Right ventricle myocardium inferior (tissue), 1 donor: Measurements from ENCODE around the gene KRT81. TPM values are rescaled to one million over a fixed set of nuclear protein-coding genes. Genes with fewer than 3 reads are reported as not detected.
A peak's percentile ranks its signal among the peaks of the same experiment; 100 is the strongest.

ENCODE experiments used
- ATAC-seq: fragments of 200-7000 bp; cut with Tn5 transposase; one replicate; pipeline ENCODE4 v1.9.1; 2020; ENCODE audit warnings: mild to moderate bottlenecking, moderate library complexity
- DNase-seq: peaks from one replicate; pipeline ENCODE4 v3.0.0; 2021; ENCODE audit errors: missing footprints
- intact Hi-C: fragments of 100-400 bp; cut with DNase I; formaldehyde crosslinking; loops from one replicate; pipeline ENCODE4 v1.11.0; 2022
- long read RNA-seq: library from polyadenylated mRNA; unstranded; transcript quantifications from one replicate; pipeline ENCODE4 v2.0.0, GENCODE V29; 2021
- total RNA-seq: library from RNA; stranded (reverse); fragmentation: NEBNext Ultra II Directional; extraction: Animal tissue kit (Norgen Biotek cat#: 25700); gene quantifications from one replicate; pipeline ENCODE4 v1.2.1, GENCODE V29; 2021
- donor health status: DM: no; HTN: yes; CAD: no; lungs with severe emphysema.

Gene KRT81
- not detected for total RNA-seq
- long read RNA-seq = 0 reads

DNA sequence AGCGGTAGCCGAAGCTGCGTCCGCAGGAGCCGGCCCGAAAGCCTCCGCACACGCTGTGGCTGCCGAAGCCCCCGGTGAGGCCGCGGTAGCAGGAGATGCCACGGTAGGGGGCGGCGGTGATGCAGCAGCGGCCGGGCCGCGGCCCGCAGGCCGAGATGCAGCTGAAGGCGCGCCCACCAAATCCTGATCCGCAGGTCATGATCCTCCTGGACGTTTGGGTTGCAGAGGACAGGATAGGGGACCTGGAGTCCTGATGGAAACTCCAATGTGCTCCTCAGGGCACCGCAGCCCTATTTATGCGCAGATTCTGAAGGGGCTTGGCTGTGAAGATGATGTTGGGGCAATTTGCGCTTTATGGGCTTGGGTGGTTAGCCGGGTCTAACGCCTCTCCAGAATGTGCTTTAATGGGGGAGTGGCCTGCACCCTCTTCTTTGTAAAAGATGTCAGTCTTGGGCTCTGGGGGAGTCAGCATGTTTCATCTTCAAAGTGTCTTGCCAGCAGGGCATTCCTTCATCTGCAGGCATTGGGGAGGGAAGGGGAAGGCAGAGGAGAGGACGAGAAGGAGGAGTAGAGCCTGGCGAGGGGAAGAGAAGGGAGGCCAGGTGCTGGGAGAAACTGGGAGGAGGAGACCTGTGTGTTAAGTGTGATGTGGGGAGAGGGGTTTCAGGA lies at the start of gene KRT81:
TSS of gene KRT81 (minus strand) at position 268 of the 669 bp plus-strand sequence. CDS start at position 199, 69 bp downstream.
- intact Hi-C loops = no loop called here
- ATAC-seq (no peak), DNase-seq (peak; percentile 18)

DNA sequence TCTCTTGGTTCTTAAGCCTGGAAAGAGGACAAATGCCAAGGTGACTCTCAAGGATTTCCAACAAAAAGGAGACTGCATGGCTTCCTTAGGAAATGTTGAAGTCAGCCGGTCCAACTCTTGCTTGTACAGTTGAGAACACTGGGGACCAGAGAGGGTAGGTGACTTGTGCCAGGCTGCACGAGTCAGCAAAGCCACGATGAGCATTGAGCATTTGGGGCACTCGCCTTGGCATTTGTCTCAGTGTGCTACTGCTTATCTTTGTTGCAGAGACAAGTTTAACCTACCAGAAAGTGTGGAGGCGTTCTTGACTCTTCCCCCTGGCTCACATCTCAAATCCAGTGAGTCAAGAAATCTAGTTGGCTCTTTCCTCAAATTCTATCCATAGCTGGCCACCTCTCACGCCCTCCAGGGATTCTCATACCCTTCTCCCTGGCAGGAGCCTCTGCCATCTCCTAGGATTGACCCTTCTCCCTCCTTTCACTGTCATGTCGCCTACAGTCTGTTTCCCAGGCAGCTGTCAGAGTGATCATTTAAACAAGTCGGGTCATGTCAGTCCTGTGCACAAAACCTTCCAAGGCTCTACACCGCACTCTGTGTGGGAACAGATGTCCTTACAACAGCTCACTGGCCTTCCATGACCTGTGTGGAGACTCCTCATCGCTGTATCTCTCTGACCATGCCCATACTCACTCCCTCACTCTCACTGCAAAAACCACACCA lies 47.1 kb upstream of the KRT81 start:
- DNase-seq (no peak), ATAC-seq (no peak)
- intact Hi-C loops = no loop called here

DNA sequence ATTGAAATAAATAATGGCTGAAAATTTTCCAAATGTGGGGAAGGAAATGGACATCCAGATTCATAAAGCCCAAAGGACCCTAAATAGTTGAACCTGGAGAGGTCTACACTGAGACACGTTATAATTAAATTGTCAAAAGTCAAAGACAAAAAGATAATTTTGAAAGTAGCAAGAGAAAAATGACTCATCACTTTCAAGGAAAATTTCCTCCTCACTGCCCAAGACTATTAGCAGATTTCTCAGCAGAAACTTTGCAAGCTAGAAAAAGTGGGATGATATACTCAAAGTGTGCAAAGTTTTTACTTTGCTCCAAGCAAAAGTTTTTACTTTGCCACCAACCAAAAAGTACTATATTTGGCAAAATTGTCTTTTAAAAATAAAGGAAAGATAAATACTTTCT lies 45.7 kb upstream of the KRT81 start:
- intact Hi-C loops = no loop called here
- ATAC-seq = no peak
- DNase-seq = no peak

DNA sequence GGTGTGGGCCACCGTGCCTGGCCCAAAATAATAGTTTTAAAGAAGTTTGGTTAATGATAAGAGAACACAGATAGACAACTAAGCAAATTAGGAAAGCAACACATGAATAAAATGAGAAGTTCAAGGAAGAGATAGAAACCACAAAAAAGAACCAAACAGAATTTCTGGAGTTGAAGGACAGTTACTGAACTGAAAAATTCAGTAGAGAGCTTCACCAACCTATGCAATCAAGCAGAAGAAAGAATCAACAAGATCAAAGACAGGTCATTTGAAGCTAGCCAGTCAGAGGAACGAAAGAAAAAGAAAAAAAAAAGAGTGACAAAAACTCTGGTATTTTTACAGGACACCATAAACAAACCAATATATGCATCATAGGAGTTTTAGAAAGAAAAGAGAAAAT lies 45.3 kb upstream of the KRT81 start:
- no peak for DNase-seq
- intact Hi-C loops = no loop called here
- ATAC-seq = no peak

DNA sequence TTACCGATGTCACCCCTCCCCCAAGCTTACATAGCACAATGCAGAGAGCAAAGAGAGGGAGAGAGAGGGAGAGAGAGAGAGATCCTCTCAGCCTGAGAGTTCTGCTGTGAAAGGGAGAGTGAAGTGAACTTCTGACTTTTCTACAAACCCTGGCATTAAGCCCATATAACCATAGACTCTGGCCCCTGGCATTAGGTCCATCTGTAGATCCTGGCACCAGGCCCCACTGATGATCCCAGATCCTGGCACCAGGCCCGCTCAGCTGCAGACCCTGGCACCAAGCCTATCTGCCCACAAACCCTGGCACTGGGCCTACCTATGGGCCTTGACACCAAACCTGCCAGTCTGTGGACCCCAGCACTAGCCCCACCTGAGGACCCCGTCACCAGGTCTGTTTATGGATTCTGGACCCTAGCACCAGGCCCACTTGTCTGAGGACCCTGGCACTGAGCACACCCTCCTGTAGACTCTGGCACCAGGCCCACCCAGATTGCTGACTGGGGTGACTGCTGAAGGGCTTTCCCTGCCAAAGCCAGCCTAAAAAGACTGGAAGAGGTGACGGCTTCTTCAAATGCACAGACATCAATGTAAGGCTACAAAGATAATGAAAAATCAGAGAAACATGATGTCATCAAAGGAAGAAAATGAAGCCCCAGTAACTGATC lies 44.4 kb upstream of the KRT81 start:
- DNase-seq (no peak), ATAC-seq (no peak)
- intact Hi-C loops = no loop called here

DNA sequence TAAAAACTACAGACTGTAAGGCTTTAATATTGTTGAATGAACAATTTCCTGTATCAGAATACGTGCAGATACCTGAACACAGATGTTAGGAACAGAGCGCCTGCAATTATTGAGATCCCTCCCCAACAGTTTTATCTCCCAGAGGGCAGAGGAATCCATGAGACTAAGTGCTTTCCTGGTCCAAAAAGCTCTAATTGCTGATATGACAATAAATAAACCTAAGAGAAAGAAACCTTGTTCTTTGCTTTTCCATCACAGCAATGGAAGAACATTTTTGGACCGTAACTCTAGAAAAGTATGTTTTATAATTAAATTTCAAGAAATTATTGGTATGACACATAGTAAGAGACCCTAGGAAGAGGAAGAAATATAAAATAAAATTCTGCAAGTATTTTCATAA lies 42.9 kb upstream of the KRT81 start:
- DNase-seq (no peak), ATAC-seq (no peak)
- intact Hi-C loops = no loop called here

DNA sequence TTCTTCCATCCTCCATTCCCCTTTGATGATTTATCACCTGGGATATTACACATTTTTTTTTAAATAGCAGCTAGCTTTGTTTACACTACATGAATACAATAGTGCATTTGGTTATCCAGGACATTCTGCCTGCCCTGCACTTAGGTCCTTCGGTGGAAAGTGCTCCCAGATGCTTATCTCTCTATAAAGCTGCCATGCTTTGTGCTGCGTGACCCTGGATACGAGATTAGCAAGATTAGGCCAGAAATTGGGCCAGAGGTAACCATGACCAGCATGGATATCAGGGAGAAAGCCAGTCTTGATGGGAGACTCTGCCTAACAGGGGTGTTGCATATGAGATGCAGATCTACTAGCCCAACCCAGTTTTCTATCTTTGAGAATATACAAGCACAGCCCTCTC lies 42.0 kb upstream of the KRT81 start:
- ATAC-seq (no peak), DNase-seq (no peak)
- intact Hi-C loops = no loop called here

DNA sequence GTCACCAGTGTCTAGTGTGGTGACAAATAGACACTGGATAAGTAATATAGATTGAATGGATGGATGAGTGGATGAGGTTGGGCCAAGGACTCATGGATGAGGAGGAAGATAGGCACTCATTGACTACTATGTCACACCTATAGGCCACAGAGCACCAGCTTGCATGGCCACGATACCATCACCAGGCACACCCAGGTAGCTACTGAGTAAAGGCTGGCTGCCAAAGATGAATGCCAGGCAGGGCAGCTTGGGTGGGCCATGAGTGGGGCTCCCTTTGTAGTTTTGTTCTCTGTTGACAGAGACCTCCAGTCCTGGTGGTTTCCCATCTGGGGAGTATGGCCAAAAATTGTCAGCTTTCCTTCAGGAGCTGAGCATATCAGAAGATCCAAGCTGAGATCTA lies 41.0 kb upstream of the KRT81 start:
- no peak for ATAC-seq
- no peak for DNase-seq
- intact Hi-C loops = no loop called here

DNA sequence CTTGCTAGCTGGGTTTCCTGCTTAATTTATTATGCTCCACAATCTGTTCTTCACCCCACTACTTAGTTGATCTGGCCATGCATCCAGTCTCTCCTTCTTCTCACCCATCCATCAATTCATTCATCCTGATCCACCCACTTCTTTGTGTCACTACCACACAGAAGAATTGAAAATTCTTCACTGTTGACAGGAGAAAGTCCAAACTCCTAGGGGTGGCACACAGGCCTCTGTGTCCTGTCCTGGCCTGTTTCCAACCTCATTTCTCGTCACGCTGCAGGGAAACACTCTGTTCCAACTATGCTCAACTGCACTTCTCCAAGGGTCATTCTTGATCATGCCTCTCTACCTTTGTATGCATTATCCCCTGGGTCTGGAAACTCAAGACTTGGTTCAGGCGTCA lies 40.5 kb upstream of the KRT81 start:
- intact Hi-C loops = no loop called here
- ATAC-seq = no peak
- no peak for DNase-seq

DNA sequence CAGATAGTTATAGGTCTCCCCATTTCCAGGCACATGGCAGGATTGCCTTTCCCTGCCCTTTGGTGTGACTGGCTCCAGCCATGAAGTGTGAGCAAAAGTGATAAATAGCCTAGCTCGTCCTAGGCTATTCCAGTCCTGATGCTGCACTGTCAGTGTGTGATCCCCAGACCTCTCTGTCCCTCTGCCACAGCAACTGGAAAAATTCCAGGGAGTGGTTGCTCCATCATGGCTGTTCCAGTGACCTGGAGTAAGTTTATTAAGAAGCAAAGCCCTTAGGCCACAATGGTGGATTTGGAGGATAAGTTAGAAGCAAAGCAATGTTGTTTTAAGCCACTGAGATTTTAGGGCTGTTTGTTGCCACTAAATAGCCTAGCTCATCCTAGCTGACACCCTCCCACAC lies 39.7 kb upstream of the KRT81 start:
- intact Hi-C loops = no loop called here
- ATAC-seq (no peak), DNase-seq (no peak)

DNA sequence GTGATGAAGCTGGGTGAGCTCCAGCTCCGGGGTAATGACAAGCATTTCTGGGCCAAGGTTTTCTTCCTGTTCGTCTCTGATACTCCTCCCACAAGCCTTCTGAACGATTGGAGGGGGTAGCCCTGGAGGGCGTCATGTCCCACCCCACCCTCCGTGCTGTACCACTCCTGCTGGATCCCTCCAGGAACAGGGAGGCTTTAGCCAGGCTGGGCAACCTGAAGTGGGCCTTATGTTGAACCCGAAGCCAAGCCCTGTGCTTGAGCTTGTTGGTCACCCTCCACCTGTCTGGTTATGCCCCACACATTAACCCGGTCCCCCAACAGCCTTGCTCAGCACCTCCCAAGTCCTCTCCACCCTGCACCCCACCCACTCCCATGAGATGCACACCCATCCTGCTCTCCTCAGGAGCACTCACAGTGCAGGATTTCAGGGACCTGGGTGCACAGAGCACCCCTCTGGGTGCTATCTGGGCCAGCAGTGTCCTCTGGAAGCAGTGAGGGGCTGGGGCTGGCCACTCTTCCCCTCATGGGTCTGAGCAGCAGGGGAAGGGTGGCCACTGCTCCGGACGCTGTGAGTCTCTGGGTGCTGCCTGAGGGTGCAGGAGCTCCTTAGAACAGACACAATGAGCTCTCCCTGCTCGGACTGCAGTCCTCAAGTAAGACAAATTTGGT lies 36.6 kb upstream of the KRT81 start:
- no peak for DNase-seq
- intact Hi-C loops = loop anchor here (1.0 kb wide), 1 partner anchor 172 kb away; no protein-coding TSS in a partner anchor
- ATAC-seq = no peak

DNA sequence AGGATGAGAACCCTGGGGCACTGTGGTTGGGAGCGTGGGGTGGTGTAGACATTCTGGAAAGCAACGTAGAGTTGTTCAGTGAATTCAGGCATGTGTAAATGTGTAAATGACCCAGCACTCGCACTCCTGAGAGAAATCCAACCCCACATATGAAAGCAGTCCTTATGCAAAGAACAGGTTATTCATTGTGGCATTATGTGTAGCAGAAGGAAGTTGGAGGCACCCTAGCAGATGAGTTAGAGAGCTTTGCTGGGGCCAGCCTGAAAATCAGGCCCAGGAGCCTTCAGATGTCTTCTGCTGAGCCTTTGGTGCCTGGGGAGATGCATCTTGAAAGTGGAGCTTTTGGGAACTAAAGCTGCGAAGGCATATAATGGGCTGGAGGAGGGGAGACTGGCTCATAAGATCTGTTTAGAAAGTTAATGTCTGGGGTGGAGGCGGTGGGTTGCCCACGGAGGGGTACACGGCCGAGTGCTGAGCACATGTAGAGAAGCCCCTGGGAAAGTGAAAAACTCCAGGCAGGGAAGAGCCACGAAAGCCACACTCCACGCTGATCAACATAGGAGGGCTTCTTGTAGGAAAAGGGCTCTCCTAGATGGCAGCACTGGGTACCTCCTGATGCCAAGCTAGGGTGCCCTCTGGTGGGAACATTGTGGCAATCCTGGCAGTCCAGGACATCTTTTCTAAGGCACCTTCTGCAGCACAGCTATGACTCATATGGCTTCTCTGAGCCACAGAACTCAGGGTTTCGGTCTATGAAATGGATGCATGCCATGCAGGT lies 35.9 kb upstream of the KRT81 start:
- DNase-seq (no peak), ATAC-seq (peak; percentile 81)
- intact Hi-C loops = loop anchor here (1.0 kb wide), 1 partner anchor 171 kb away; no protein-coding TSS in a partner anchor

DNA sequence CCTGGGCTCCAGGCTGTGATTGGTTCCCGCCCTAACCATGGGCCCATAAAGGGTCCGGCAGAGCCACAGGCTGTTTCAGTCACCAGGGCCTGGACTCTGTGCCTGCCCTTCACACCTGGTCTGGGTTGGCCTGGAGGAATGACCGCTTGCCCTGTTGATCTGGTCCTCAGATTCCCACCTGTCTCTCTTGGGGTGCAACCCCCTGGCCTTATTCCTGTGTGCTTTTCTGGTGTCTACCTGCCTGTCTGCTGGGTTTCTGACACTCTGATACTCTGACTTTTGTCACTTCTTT lies 32.8 kb upstream of the KRT81 start:
- intact Hi-C loops = no loop called here
- ATAC-seq (no peak), DNase-seq (no peak)

DNA sequence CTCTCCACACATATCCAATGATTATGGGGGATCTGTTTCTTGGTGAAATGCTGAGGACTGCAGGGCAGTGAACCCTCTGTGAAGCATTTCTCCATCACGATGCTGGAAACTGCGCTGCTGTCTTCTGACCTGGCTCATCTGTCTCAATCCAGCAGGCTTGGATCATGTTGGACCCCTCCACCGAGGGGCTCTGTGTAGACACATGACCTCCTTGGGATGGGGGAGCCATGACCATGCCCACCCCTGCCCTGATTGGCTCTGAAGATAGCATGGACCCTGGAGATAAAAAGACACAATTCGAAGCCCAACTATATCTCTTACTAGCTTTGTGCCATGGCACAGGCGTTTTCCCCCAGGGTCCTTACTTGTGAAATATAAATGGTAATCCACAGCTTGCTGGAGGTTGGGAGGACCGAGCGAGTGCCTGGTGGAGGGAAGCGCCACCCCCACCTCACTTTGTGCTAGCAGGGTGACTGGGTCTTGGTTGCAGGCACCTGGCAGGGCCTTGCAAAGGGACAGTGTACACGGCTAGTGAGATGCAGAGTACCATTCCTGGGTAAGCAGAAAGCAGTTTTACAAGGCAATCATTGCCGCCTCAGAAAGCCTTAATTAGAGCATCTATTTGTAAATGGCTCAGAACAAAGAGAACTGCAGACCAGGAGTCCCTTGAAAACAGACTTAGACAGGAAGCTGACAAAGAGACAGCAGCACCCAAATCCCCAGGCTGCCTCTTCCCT lies 32.2 kb upstream of the KRT81 start:
- ATAC-seq = no peak
- intact Hi-C loops = no loop called here
- no peak for DNase-seq

DNA sequence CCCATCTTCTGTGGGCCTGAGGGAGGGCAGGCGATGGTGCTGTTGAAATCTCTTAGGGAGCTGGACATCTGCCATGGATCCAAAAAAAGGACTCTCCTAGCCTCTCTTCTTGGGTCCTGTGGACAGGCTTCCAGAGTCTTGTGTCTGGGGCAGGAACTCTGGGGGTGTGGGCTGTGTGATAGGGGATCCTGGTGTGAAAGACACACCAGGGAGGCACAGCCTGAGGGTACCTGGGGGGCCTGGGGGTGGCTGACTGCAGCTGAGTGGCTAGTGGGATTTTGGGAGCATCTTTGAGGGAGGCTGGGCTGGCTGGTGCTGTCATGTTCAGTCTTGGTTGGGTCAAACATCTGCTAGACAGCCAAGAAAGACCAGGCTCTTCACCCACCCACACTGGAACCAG lies 31.7 kb upstream of the KRT81 start:
- intact Hi-C loops = no loop called here
- ATAC-seq (no peak), DNase-seq (no peak)

DNA sequence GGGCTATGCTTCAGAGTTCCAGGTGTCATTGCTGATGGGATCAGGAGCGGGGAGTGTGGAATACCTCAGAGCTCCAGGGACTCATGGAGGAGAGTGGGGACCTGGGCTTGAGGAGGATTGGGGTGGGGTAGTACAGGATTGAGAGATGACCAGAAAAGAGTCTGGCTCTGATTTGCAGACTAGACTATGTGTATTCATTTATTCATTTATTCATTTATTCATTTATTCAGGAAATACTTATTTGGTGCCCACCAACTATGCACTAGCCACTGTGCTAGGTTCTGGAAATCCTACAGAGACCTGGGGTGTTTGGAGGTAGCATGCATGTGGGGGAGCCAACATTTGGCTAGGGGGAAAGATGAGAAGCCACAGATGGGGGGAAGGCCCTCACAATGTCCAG lies 30.7 kb upstream of the KRT81 start:
- intact Hi-C loops = no loop called here
- DNase-seq (no peak), ATAC-seq (no peak)

DNA sequence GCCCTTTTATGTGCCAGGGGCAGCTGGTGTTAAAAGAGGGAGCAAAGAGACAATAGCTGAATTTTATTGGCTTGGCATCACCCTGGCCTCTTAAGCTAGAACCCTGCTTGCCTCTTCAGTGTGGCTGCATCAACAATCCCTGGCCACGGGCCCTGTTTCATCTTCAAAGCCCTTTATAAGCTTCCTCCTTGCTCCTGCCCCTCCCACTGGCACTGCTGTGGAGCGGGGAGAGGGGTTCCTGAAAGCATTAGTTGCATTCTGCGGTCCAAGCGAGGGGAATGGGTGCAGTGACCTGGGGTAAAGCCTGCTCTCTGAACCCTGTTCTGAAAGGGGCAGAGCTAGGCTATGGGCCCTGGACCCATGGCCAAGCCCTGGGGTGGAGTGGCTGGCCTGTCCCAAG lies 30.1 kb upstream of the KRT81 start:
- DNase-seq = no peak
- ATAC-seq = no peak
- intact Hi-C loops = no loop called here

DNA sequence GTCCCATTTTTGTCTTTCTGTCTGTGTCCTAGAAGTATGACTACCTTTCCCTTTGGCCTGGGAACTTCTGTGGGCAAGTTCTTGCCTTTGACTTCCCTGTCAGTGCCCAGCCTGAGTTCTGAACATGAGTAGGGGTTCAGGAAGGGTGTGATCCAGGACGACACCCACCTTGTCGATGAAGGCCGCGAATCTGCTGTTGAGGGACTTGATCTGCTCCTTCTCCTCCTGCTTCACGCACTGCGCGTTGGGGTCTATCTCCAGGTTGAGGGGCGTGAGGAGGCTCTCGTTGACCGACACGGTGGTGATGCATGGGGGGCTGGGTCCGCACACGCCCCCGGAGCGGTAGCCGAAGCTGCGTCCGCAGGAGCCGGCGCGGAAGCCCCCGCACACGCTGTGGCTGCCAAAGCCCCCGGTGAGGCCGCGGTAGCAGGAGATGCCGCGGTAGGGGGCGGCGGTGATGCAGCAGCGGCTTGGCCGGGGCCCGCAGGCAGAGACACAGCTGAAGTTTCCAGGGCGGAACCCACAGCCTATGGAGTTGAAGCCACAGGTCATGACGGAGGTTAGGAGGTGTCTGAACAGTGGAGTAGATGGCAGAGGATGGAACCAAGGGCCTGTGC lies 29.6 kb upstream of the KRT81 start, which contains the start of gene KRT83:
TSS of gene KRT83 (minus strand) at position 615 of the 617 bp plus-strand sequence. CDS start at position 552, 63 bp downstream.
- DNase-seq (no peak), ATAC-seq (no peak)
- intact Hi-C loops = no loop called here
